GM18517 (cell line): ENCODE measurements around the gene PDHX.
"Not testable (repeated sequence)": the region's sequence is repeated elsewhere in the genome, so short reads cannot be mapped to it uniquely, and the experiment has no call there.

ENCODE experiments used
- ATAC-seq: cut with Tn5 transposase; IDR thresholded peaks from one replicate; pipeline ENCODE4 v1.9.1; 2021; ENCODE audit warnings: mild to moderate bottlenecking, moderate library complexity; ENCODE audit not compliant: unreplicated experiment

PDHX gene

DNA sequence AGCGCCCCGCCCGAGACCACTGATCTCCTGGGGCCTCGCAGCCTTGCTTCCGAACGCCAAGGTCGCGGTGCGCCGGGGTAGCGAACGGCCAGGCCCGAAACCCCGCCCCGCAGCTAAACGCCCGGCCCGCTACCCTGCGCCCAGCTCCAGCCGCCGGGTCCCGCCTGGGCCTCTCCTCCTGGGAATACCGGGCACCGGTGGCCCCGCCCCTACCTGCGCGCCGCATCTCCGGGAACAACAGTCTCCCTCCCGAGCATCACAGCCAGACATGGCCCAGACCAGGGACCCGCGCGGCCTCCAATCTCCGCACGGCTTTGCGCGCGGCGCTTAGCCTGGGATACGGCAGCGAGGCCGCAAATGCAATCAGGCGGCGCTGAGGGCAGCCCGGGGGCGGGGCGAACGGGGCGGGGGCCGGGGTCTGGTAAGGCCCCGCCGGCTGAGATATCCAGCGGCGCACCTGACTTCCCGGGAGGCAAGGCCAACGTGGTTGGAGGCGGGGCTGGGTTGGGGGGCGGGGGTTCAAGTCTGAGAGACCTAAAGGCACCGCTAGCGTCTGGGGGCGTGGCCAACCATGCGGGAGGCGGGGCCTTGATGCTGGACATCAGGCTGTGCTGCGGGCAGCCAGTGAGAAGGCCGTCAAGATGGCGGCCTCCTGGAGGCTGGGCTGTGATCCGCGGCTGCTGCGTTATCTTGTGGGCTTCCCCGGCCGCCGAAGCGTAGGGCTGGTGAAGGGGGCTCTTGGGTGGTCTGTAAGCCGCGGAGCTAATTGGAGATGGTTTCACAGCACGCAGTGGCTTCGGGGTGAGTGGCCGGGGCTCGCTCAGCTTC is at the start of gene PDHX, which contains the start of gene APIP:
PDHX (plus strand) TSS at position 604 of the 828 bp plus-strand sequence; CDS start at position 642, 38 bp downstream.
APIP (minus strand) TSS at position 365 of the 828 bp plus-strand sequence; CDS start at position 270, 95 bp downstream.
- ATAC-seq = peak; percentile 90

DNA sequence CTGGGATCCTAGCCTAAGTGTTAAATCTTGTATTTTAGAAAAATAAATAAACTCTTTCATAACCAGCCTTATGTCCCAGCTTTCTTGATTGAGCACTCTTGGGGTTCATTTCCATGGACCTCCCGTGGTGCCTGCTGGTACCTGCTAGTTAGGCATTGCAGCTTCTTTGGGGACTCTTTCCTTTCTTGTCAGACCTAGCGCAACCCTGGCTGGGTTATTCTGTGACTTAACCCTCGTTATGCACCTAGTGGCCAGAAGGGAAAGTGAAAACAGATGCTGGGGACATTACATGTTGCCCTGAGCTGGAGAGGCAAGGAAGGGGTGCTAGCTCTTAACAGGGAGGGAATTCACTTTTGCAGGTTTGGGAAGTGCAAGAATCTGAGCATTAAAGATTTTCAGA is 47.0 kb upstream of the PDHX start:
- no peak for ATAC-seq

DNA sequence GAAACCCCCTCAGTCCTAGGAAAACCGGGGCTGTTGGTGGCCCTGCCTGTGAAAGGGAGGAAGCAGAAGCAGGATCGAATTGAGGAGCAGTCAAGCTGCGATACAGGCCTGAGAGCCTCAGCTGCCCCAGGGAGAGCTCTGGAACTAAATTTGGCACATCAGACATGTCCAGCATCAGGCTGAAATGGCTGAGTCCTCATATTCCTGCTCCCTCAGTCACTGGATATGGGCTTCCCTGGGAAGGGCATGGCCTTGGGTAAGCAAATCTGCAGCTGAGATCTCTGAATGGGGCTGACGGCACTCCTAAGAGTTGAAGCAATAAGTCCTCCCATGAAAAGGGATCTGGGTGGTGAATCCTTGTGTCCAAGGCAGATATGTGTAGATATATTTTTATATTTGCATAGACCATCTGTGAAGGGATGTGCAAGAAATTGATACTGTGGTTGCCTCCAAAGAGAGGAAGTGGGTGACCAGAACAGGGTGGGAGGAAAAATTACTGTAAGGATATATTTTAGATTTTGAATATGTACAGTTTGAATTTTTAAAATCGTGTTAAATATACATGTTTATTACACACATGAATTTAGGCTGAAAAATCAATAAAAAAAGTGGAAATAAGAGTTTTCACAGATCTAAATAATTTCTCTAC is 45.7 kb upstream of the PDHX start:
- ATAC-seq = no peak

DNA sequence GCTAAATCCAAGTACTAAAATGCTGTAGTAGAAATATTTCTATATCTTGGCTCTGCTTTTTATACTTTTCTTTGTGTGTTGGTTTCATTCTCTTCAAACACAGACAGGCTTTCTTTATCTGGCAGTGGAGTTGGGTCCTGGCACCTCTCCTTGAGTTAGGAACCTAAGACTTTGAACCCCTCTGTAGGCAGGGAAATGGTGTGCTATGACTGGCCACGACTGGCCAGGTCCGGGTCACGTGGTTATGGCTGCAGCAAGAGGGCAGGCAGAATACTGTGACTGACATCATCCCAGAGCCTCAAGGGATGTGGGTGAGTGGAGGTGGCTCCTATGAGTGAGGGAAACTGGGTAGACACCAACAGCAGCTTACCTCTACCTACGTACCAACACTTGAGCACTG is 42.2 kb upstream of the PDHX start:
- ATAC-seq = no peak

DNA sequence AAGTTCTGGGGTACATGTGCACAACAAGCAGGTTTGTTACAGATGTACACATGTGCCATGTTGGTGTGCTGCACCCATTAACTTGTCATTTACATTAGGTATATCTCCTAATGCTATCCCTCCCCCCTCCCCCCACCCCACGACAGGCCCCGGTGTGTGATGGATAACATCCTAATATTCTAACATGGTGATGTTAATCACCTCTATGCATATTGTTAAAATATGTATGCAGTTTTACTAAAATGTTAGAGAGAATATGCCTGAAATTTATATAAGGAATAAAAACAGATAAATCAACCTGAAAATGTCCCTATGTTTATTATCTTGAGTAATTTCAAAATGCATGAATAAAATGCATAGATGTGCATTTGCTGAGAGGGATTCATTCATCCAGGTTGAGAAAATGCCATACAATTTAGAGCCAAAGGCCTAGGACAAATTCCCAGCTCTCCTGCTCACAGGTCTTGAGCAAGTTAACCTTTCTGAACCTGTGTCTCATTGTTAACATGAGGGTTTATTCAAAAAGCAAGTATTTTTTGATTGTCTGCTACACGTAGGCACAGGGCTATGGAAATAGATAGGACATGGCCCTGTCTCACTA is 38.9 kb upstream of the PDHX start:
- ATAC-seq = no peak

DNA sequence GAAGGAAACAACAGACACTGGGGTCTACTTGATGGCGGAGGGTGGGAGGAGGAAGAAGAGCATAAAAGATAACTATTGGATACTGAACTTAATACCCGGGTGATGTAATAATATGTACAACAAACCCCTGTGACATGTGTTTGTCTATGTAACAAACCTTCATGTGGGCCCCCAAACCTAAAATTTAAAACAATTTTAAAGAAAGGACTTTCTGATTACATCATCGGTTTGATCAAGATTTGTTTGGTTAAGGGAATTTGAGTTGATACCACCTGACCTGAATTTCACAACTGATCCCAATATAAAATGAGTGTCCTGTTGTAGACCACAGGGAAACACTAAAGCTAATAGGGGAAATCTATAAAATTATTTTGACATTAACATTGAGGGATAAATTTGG is 34.5 kb upstream of the PDHX start:
- no peak for ATAC-seq

DNA sequence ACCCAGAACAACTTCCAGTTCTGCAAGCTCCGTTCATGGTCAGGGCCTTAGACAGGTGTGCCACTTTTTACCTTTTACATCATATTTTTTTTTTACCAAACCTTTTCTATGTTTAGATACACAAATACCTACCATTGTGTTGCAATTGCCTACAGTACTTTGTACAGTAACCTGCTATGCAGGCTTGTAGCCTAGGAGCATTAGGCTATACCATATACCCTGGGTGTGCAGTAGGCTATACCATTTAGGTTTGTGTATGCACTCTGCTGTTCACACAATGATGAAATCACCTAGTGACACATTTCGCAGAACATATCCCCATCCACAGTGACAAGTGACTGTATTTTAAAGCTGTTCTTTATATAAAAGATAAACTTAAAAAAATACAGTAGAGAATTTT is 29.8 kb upstream of the PDHX start:
- no peak for ATAC-seq

DNA sequence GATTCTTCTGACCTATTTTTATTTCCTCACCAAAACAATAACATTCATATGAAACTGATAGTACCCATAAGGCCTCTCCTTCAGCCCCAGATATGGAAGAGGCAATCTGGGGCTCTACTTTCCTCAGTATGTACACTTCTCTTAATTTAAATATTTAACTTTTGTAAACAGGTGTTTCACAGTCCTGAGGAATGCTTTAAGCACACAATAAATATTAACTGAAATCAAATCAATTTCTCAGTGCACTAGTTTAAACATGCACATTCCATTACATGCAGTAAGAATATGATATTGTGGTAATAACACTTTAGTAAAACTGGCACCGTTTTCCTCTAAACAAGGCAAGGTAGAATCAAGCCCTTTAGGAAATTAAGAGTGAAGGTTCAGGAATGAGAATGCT is 29.2 kb upstream of the PDHX start:
- no peak for ATAC-seq

DNA sequence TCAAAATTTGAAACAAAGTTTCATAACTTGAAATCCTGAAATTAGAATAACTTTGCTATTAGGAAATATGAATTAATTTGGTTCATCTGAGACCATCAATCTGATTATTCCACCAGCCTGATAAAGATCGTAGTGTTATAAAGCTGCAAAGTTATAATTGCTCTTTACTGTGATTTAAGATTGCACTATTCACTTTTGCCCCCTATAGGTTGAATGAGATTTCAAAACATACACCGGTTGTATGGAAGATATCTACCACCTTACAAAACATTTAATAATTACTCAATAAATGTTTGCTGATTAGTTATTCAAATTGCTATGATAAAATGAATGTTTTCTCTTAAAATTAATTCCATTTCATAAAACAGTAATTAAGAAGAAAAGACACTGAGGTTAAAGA is 26.3 kb upstream of the PDHX start:
- no peak for ATAC-seq

DNA sequence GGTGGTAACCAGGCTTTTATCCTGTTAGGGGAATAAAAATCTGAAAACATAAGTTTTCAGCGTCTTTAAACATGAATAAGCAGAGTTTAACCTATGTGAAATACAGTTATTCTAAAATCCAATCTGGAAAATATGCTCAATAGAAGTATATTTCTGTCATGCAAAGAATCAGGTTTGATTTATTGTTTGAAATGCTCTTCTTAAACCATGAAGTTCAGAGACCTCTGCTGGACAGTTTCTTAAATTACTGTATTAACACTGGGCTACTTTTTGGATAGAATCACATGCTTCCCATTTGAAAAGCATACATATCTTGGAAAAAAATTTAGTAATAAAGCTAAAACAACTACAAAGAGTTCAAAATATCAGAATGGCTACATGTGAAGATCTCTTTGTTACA is 25.6 kb upstream of the PDHX start:
- no peak for ATAC-seq

DNA sequence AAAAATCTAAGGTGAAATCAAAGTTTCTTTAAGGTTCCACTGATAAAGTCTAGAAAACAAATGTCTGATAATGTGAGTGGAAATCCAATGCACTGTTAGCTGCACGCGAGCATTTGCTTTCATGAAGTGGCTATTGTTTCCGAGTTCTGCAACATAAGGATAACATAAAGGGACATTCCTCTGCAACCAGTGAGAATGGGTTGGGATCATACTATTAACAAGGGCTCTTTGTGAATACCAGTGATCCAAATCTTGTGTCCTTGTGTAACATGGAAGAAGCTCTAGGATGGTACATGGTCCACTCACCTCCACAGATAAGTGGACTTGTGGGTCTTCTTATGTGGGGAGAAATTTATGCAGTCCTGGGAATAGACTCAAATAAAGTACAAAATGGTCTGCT is 24.8 kb upstream of the PDHX start:
- ATAC-seq = no peak

DNA sequence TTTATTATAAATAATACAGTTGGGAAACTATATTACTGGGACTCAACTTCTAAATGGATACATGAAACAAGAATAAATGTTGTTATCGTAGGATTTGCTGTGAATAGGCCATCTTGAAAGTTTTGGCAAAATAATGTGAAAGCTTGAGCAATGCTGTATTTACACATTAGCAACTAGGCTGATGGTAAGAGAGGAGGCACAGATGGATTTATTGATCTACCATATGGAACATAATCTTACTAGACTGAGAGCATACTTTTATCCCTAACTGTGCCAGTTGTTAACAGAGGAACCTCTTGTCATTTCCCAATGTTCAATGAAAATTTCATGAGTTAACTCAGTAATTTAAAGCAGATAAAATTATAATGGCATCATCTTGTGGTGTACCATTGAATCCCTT is 23.0 kb upstream of the PDHX start:
- ATAC-seq = no peak

DNA sequence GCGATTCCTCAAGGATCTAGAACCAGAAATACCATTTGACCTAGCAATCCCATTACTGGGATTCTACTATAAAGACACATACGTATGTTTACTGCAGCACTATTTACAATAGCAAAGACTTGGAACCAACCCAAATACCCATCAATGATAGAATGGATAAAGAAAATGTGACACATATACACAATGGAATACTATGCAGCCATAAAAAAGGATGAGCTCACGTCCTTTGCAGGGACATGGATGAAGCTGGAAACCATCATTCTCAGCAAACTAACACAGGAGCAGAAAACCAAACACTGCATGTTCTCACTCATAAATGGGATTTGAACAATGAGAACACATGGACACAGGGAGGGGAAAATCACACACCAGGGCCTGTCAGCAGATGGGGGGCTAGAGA is 20.2 kb upstream of the PDHX start:
- ATAC-seq = not testable (repeated sequence)

DNA sequence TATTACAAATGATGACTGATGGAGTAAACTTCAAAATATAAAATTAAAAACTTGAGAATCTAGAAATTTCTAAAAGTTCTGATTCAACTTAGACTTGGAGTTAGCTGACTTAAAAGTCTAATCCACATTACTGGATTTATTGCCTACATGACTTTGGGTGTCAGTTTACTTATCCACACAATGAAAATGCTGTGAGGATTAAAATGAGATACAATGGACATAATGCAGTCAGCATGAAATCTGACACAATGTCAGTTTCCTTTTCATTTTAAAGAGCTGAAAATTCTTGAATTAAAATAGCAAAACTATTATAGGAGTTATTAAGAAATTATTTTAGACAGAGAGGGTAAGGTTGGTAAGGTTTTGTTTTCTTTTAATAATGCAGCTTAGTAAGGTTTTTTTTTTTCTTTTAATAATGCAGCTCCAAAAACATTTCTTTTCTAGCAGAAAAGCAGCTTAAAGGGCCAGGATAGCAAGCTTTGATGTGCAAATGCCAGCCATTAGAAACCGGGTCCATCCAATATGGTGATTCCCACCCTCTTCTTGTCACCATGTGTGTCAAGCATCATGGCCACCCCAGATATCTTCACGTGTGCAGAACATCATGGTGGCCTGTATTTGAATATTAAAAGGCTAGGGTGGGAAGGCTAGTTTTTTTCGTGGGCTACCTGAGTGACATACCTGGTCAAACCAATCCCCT is 19.1 kb upstream of the PDHX start:
- no peak for ATAC-seq

DNA sequence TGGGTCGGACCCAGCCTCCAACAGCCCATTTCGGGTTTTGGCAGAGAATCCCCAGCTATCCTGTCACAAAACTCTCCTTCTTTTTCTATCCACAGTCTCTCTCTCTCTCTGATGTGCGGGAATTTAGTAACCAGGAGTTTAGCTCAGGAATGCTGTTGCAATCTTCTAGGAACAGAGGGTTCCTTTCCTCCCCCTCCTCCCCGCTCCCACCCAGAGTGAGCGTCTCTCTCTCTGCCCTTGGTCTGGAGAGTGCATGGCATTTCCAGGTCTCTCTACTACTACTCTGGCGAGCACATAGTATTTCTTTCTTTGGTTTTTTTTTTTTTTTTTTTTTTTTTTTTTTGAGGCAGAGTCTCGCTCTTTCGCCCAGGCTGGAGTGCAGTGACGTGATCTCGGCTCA is 17.9 kb upstream of the PDHX start:
- no peak for ATAC-seq

DNA sequence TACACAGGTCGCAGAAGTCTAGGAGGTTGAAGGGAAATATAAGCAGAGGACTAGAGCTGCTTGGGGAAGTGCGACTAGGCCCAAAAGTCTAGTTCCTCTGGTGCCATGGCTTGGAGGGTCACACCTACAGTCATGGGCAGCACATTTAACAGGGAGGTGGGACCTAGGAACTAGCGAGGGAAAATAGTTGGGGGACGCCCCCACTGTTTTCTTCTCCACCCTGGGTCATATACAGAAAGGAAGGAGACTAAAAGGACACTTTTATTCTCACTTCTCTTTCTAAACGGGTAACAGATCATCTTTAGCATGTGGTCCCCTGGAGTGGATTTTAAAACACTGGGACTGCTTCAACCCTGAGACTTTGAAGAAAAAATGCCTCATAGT is 16.8 kb upstream of the PDHX start:
- no peak for ATAC-seq

DNA sequence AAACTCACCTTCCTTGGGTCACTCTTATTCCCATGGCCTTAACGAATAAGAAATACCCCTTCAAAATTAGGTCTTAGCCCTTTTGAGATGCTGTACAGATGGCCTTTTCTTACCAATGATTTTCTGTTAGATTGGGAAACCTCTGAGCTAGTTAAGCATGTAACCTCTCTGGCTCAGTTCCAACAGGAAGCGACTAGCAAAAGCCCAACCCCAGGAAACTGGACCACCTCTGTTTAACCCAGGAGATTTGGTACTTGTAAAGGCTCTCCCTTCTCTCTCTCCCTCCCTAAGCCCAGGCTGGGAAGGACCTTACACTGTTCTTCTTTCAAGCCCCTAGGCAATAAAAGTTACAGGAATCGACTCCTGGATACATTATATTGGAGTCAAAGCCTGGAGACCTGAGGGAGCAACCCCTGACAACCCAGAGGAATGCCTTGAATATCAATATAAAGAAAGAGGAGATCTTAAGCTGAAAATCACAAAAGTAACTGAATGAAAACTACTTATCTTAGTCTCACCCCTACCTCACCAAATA is 11.9 kb upstream of the PDHX start:
- no peak for ATAC-seq

DNA sequence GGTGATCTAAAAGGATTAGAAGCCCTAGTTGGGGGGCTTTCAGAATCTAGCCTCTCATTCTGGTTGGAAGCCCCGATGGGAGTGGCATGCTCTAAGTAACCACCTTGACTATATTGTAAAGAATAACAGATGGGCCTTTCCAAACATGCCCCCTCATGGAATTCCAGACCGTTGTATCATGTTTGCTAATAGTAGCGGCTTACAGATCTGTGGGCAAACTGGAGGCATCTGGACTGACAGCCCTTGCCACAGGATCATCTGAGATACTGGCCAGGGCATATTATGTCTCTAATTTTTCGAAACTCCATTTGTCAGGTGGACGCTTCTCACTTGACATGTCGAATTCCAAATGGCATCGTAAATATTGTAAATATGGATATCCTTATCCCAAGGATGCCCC is 10.8 kb upstream of the PDHX start:
- ATAC-seq = no peak

DNA sequence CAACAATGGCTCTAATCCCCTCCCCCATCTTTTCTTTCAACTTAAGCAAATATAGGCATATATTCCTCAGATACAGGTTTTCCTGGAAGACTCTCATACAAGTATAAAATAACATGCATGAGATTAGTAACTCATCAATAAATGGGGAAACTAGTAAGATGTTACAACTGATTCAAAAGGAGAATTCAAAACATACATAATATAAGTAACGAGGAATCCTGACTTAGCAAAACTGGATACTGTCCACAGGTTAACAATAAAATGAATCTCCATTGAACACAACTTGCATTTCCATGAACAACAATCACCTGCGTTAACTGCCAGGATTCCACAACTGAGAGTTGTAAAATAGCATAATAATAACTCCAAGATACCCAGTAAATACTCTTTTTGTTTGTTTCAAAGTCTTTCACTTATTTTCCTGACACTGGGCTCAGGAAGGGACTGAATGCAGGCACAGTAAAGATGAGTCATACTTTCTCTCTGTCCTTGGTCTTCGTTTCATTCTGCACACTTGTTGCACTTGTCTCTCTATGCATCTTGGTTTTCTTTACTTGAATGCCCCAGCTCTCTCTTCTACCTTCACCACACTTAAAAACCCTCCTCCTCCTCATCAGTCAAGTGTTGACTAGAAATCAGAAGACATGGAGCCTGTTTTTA is 8.4 kb upstream of the PDHX start:
- ATAC-seq = no peak

DNA sequence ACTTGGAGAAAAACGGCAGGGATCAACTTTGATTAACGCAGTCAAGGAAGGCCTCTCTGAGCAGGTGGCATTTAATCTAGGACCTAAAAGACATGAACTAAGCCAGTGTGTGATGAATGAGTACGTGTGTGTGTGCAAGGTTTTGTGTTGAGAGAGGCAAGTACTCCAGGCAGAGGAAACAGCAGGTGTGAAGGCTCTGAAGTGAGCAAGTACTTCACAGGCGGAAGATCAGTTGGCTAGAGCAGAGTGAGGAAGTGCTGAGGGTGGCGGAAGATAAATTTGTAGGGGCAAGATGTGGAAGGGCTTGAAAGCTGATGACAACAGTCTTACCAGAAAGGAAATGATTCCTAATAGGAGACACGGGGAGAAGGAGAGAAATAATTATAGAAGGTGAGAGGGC is 7.0 kb upstream of the PDHX start:
- ATAC-seq = no peak

DNA sequence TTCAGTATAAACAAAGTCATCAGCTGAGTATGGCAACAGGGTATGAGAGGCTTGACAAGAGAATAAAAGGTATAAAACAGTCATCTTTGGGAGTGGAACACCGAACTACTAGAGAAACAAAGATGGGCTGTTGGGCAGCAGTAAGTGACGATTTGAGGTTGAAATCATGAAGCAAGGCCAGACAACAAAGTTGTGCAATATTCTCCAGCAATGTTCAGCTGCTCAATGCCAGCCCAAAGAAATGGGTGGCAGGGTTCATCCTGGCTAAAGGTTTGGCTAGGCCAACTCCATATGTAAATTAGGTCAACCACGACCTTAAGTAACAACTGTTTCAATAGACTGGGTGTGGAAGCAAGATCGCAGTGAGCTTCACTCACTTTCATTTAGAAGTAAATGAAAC is 6.5 kb upstream of the PDHX start:
- ATAC-seq = no peak
